Adipocyte (in vitro differentiated cells): ENCODE data around the gene OR5AK2.
A peak's percentile ranks its signal among the peaks of the same experiment; 100 is the strongest.
"Not testable (repeated sequence)": the region's sequence is repeated elsewhere in the genome, so short reads cannot be mapped to it uniquely, and the experiment has no call there.

Experiments
- DNase-seq: peaks from one replicate; pipeline ENCODE4 v3.0.0-alpha.2; 2015; ENCODE audit warnings: low read depth
- H3K27me3 ChIP-seq: replicated peaks from 2 replicates; pipeline ENCODE4 v1.7.0; 2013; ENCODE audit warnings: mild to moderate bottlenecking, low read length, moderate library complexity; ENCODE audit not compliant: control insufficient read depth, insufficient read depth
- H3K36me3 ChIP-seq: 2 replicates; pipeline ENCODE4 v1.7.0; 2013; ENCODE audit warnings: low read length, mild to moderate bottlenecking, moderate library complexity; ENCODE audit not compliant: control insufficient read depth, insufficient read depth, severe bottlenecking
- H3K4me1 ChIP-seq: 2 replicates; pipeline ENCODE4 v1.7.0; 2013; ENCODE audit warnings: mild to moderate bottlenecking, low read length, moderate library complexity; ENCODE audit not compliant: control insufficient read depth, insufficient read depth
- H3K4me3 ChIP-seq: 2 replicates; pipeline ENCODE4 v1.7.0; 2013; ENCODE audit warnings: mild to moderate bottlenecking, low read length, moderate library complexity
- H3K9ac ChIP-seq: 2 replicates; pipeline ENCODE4 v1.7.0; 2013; ENCODE audit warnings: mild to moderate bottlenecking, low read length, moderate library complexity
- H3K9me3 ChIP-seq: 2 replicates; pipeline ENCODE4 v1.7.0; 2013; ENCODE audit warnings: mild to moderate bottlenecking, low read length, moderate library complexity; ENCODE audit not compliant: control insufficient read depth

The OR5AK2 gene, protein sequence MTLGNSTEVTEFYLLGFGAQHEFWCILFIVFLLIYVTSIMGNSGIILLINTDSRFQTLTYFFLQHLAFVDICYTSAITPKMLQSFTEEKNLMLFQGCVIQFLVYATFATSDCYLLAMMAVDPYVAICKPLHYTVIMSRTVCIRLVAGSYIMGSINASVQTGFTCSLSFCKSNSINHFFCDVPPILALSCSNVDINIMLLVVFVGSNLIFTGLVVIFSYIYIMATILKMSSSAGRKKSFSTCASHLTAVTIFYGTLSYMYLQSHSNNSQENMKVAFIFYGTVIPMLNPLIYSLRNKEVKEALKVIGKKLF

DNA sequence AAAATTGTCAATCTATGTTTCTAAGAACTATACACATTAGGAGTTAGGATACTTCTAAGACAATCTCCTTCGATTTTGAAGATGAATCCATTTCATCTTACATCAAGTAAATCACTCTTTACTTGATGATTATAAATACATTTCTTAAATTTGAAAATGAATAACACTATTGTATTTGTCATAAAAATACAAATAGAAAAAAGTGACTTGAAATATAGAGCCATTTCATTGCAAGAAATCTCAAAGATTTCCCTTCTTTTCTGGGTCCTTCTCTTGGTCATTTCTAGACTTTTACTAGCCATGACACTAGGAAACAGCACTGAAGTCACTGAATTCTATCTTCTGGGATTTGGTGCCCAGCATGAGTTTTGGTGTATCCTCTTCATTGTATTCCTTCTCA lies at the start of gene OR5AK2:
OR5AK2 (plus strand) TSS at position 301 of the 400 bp plus-strand sequence; CDS start at position 301, 0 bp downstream.
- no peak for DNase-seq
- H3K27me3 ChIP-seq: no peaks in the 10 kb centered on the region
- H3K9me3 ChIP-seq: peaks cover 5% of the 10 kb centered on the region
- H3K4me3 ChIP-seq: no peak within 1 kb of the TSS
- no peak within 1 kb of the TSS for H3K9ac ChIP-seq
- H3K4me1 ChIP-seq: no peaks in the 10 kb centered on the region
- H3K36me3 ChIP-seq: no peaks in the 10 kb centered on the region

DNA sequence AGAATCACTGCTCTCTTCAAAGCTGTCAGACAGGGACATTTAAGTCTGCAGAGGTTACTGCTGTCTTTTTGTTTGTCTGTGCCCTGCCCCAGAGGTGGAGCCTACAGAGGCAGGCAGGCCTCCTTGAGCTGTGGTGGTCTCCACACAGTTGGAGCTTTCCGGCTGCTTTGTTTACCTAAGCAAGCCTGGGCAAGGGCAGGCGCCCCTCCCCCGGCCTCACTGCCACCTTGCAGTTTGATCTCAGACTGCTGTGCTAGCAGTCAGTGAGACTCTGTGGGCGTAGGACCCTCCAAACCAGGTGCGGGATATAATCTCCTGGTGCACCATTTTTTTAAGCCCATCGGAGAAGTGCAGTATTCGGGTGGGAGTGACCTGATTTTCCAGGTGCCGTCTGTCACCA lies 43.2 kb upstream of the OR5AK2 start:
- DNase-seq, H3K9ac ChIP-seq, H3K4me3 ChIP-seq, H3K36me3 ChIP-seq, H3K9me3 ChIP-seq, H3K27me3 ChIP-seq, H3K4me1 ChIP-seq: not testable (repeated sequence)

DNA sequence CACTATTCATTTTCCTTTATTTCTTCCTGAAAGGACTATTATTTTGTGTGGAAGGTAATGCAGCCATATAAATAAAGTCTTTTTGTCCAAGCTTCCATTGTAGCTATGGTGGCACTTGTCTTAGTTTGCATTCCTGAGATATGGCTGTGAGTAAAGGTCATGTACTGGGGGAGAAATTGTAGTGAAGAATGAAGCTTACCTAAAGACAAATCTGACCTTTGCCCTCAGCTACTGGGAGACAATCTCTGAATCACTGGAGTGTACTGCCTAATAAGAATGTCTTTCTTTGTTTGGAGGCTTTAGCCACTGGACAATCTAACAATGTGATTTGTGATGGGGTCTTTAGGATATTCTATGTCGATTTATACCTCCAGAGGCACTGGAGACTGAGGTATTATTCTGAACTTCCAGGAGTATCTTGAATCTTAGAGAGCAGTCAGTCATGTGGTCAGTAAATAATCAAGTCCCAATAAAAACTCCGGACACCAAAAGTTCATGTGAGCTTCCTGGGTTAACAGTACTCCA lies 39.7 kb upstream of the OR5AK2 start:
- no peaks in the 10 kb centered on the region for H3K4me1 ChIP-seq
- peaks cover 3% of the 10 kb centered on the region for H3K9me3 ChIP-seq
- no peak overlapping the region for H3K9ac ChIP-seq
- H3K27me3 ChIP-seq: peaks cover 7% of the 10 kb centered on the region
- no peaks in the 10 kb centered on the region for H3K36me3 ChIP-seq
- DNase-seq: no peak
- H3K4me3 ChIP-seq: no peak overlapping the region

DNA sequence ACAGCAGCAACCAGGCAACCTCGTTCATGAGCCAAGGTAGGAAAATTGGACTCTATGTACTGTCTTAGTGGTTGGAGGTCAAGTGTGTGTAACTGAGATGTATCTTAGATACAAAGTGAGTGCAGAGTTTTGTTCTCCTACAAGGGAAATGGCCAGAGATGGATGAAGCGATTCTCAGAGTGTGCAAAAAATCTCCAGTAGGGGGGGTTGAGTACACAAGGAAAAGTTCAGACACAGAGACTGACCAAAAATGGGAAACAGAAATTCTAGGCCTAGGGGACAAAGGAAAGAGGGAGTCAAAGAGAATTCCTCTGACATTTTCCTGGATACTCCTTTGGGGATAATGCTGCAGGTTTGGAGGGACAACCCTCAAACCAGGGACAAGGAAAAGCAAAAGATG lies 38.2 kb upstream of the OR5AK2 start:
- no peak overlapping the region for H3K9ac ChIP-seq
- peaks cover 3% of the 10 kb centered on the region for H3K9me3 ChIP-seq
- H3K27me3 ChIP-seq: peaks cover 7% of the 10 kb centered on the region
- DNase-seq: peak; percentile 51
- no peaks in the 10 kb centered on the region for H3K4me1 ChIP-seq
- H3K36me3 ChIP-seq: no peaks in the 10 kb centered on the region
- no peak overlapping the region for H3K4me3 ChIP-seq

DNA sequence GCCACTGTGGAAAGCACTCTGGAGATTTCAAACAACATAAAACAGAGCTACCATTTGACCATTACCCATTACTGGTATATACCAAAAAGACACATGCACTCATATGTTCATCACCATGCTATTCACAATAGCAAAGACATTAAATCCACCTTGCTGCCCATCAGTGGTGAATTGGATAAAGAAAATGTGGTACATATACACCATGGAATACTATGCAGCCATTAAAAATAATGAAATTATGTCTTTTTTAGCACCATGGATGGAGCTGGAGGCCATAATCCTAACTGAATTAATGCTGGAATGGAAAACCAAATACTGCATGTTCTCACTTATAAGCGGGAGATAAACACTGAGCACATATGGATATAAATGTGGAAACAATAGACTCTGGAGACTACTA lies 34.8 kb upstream of the OR5AK2 start:
- H3K27me3 ChIP-seq, H3K36me3 ChIP-seq, H3K9ac ChIP-seq, H3K4me3 ChIP-seq, H3K9me3 ChIP-seq, DNase-seq, H3K4me1 ChIP-seq: not testable (repeated sequence)

DNA sequence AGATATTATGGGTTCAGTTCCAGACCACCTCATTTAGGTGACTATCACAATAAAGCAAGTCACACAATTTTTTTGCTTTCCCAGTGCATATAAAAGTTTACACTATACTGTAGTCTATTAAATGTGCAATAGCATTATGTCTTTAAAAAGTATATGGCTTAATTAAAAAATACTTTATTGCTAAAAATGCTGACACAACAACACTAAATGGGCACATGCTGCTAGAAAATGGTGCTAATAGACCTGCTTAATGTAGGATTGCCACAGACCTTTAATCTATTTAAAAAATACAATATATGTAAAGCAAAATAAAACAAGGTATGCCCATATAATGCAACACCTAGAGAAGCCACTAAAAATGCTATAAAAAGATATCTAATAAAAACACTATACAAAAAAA lies 27.1 kb upstream of the OR5AK2 start:
- peaks cover 5% of the 10 kb centered on the region for H3K9me3 ChIP-seq
- no peaks in the 10 kb centered on the region for H3K4me1 ChIP-seq
- no peak for DNase-seq
- no peaks in the 10 kb centered on the region for H3K27me3 ChIP-seq
- H3K9ac ChIP-seq: no peak overlapping the region
- no peaks in the 10 kb centered on the region for H3K36me3 ChIP-seq
- no peak overlapping the region for H3K4me3 ChIP-seq

DNA sequence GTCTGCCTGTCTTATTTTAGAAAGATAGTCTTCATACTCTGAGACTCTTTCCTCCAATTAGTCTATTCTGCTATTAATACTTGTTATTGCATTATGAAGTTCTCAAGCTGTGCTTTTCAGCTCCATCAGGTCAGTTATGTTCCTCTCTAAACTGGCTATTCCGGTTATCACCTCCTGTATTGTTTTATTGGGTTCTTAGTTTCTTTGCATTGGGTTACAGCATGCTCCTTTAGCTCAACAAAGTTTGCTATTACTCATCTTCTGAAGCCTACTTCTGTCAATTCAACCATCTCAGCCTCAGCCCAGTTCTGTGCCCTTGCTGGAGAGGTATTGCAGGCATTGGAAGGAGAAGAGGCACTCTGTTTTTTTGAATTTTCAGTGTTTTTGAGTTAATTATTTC lies 21.0 kb upstream of the OR5AK2 start:
- Histone ChIP-seq H3K9me3 (peaks cover 2% of the 10 kb centered on the region), H3K27me3 (no peaks in the 10 kb centered on the region), H3K4me1 (no peaks in the 10 kb centered on the region), H3K9ac (no peak overlapping the region), H3K36me3 (no peaks in the 10 kb centered on the region), H3K4me3 (no peak overlapping the region)
- DNase-seq: no peak

DNA sequence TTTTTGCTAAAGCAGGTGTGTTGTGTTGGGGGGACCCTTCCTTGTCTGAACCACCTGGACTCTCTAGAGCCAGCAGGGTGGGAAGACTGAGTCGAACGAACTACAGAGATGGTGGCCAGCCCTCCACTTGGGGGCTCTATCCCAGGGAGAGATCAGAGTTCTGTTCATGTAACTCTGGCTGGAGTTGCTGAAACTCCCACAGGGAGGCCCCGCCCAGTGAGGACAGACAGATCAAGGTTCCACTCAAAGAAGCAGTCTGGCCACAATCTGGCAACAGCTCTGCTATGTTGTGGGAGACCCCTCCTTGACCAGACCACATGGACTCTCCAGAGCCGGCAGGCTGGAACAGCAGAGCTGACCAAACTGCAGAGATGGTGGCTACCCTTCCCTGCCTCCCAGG lies 20.2 kb upstream of the OR5AK2 start:
- DNase-seq: no peak
- peaks cover 2% of the 10 kb centered on the region for H3K9me3 ChIP-seq

DNA sequence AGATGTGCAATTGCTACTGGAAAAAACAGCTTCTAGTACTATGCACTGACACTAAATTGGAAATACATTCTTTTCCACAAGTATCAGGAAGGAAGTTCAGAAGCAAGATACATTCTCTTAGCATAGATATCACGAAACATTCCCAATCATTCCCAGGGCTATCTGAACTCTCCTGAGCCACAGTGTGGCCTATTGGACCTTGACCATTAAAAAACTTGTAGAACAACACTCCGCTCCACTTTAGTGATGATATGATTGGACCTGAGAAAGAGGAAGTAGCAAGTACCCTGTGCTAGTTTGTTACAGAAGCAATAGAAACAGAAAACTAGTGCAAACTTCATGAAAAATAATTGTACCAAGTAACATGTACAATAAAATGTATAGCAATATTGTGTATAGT lies 11.4 kb upstream of the OR5AK2 start:
- H3K9ac ChIP-seq: no peak overlapping the region
- H3K4me3 ChIP-seq: no peak overlapping the region
- DNase-seq: no peak
- H3K9me3 ChIP-seq: no peaks in the 10 kb centered on the region
- no peaks in the 10 kb centered on the region for H3K27me3 ChIP-seq
- H3K4me1 ChIP-seq: no peaks in the 10 kb centered on the region
- no peaks in the 10 kb centered on the region for H3K36me3 ChIP-seq

More for the DNA sequence above, 20.2 kb upstream of the OR5AK2 start:
- Histone ChIP-seq H3K4me1 (no peaks in the 10 kb centered on the region), H3K9ac (no peak overlapping the region), H3K27me3 (no peaks in the 10 kb centered on the region), H3K4me3 (no peak overlapping the region), H3K36me3 (no peaks in the 10 kb centered on the region)

DNA sequence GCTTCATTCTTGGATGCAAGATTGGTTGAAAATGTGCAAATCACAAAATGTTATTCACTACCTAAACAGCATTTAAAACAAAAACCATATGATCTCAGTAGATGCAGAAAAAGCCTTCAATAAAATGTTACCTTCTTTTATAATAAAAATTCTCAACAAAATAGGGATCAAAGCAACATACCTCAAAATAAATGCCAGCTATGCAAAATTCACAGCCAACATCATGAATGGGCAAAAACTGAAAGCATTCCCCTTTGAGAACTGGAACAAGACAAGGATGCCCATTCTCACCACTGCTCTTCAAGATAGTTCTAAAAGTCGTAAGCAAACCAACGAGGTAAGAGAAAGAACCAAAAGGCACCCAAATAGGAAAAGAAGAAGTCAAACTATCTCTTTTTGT lies 2.0 kb downstream of the OR5AK2 start:
- Histone ChIP-seq H3K4me3 (no peak overlapping the region), H3K9ac (no peak overlapping the region), H3K9me3 (peaks cover 26% of the 10 kb centered on the region), H3K27me3 (no peaks in the 10 kb centered on the region), H3K4me1 (no peaks in the 10 kb centered on the region), H3K36me3 (no peaks in the 10 kb centered on the region)
- no peak for DNase-seq

DNA sequence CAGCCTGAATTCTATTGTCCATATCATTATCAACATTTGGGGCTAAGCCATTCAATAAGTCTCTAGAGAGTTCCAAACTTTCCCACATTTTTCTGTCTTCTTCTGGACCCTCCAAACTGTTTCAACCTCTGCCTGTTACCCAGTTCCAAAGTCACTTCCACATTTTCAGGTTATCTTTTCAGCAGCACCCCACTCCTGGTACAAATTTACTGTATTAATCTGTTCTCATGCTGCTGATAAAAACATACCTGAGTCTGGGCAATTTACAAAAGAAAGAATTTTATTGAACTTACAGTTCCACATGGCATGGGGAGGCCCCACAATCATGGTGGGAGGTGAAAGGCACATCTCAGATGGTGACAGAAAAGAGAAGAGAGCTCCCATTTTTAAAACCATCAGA lies 5.8 kb downstream of the OR5AK2 start:
- DNase-seq: no peak
- Histone ChIP-seq H3K9ac (no peak overlapping the region), H3K36me3 (no peaks in the 10 kb centered on the region), H3K27me3 (no peaks in the 10 kb centered on the region), H3K4me1 (no peaks in the 10 kb centered on the region), H3K9me3 (peaks cover 38% of the 10 kb centered on the region), H3K4me3 (no peak overlapping the region)
